GM12878 (cell line): Measurements from ENCODE around the gene SLC18A3. TPM values are rescaled to one million over a fixed set of nuclear protein-coding genes. Genes with fewer than 3 reads are reported as not detected.

Experiments used
- EZH2 ChIP-seq: IDR thresholded peaks from 2 replicates; pipeline ENCODE4 v1.6.1; 2012; ENCODE audit warnings: low read depth, mild to moderate bottlenecking, control low read depth, inconsistent platforms, low read length, borderline replicate concordance; ENCODE audit not compliant: control insufficient read depth
- TCF3 ChIP-seq: IDR thresholded peaks from 2 replicates; pipeline ENCODE4 v1.6.1; 2012; ENCODE audit warnings: low read depth, mild to moderate bottlenecking, low read length, borderline replicate concordance; ENCODE audit not compliant: insufficient read depth
- YBX1 ChIP-seq: fragments of 450-650 bp; IDR thresholded peaks from 2 replicates; pipeline ENCODE4 v1.6.1; 2016; ENCODE audit warnings: antibody characterized with exemption
- ZBTB11 ChIP-seq: fragments of 450-650 bp; formaldehyde crosslinking; IDR thresholded peaks from 2 replicates; pipeline ENCODE4 v1.5.0; 2022; ENCODE audit warnings: mild to moderate bottlenecking, missing genetic modification characterization
- ZNF592 ChIP-seq: fragments of 450-650 bp; IDR thresholded peaks from 2 replicates; pipeline ENCODE4 v1.6.1; 2017; ENCODE audit warnings: mild to moderate bottlenecking, moderate library complexity
- polyA plus RNA-seq, 11 experiments: library from polyadenylated mRNA; depleted of rRNA in 4 of 11; unstranded in 6 of 11; stranded (reverse) in 5 of 11; fragments of >200 nt; fragmentation: Nextera tagmentation in 4 of 11; fragmentation: Illumina TruSeq in 1 of 11; extraction: Ambion mirVana in 4 of 11; extraction: Trizol in 1 of 11; gene quantifications; 1 replicate in 1 of 11; 2 replicates in 10 of 11; pipeline versions ENCODE4 v1.2.1 to v1.2.3, GENCODE V29; 2011 to 2016; ENCODE audit warnings: inconsistent platforms in 2 of 11, missing spikeins in 2 of 11, low read depth in 1 of 11
- total RNA-seq, 4 experiments: library from RNA; depleted of rRNA in 3 of 4; stranded (reverse); fragments of >200 nt in 3 of 4; fragmentation: Illumina TruSeq in 1 of 4; extraction: Trizol in 1 of 4; gene quantifications; 2 replicates each; pipeline versions ENCODE4 v1.2.1 to v1.2.3, GENCODE V29; 2013 to 2021

Gene SLC18A3
- total and polyA plus RNA-seq, 10 of the 15 experiments (the other 5 are each of a cell fraction or from before 2014, with no cell fraction given): not detected

- TF ChIP-seq ZBTB11 (CRISPR knock-in tag) (no peak), TCF3 (no peak), EZH2 (no peak), YBX1 (no peak), ZNF592 (no peak)
Observed at GRCh38 chr10:49585387-49585786, 24.7 kb upstream of the SLC18A3 start (continued).
